ENCODE data around the gene HIBADH.

HIBADH gene

GRCh38 chr7:27633062-27633461 is 29.6 kb downstream of the HIBADH start:
- no peak for DNase-seq
- Histone ChIP-seq H3K36me3 (no peaks in the 10 kb centered on the region; the same call in 1 of the 2 replicates), H3K27ac (no peak overlapping the region), H3K9me3 (ENCODE audit: severe bottlenecking) (no peaks in the 10 kb centered on the region), H3K4me3 (ENCODE audit: low read depth, low read length) (no peak overlapping the region), H3K27me3 (ENCODE audit: insufficient read depth, low read depth, severe bottlenecking) (no peaks in the 10 kb centered on the region)
- no peak for TF ChIP-seq CTCF (IDR thresholded peaks at IDR 0.05; ENCODE audit: low read depth, low read length)

GRCh38 chr7:27631391-27631790 is 31.3 kb downstream of the HIBADH start:
- Histone ChIP-seq H3K27ac (no peak overlapping the region), H3K4me3 (ENCODE audit: low read depth, low read length) (no peak overlapping the region), H3K27me3 (ENCODE audit: insufficient read depth, low read depth, severe bottlenecking) (no peaks in the 10 kb centered on the region), H3K36me3 (no peaks in the 10 kb centered on the region; the same call in 1 of the 2 replicates), H3K9me3 (ENCODE audit: severe bottlenecking) (no peaks in the 10 kb centered on the region)
- no peak for DNase-seq
- TF ChIP-seq CTCF (IDR thresholded peaks at IDR 0.05; ENCODE audit: low read depth, low read length): no peak

- H3K9me3 ChIP-seq (ENCODE audit: severe bottlenecking): no peaks in the 10 kb centered on the region
- H3K27me3 ChIP-seq (ENCODE audit: insufficient read depth, low read depth, severe bottlenecking): no peaks in the 10 kb centered on the region
Observed at GRCh38 chr7:27627146-27627545, 35.5 kb downstream of the HIBADH start.

GRCh38 chr7:27619492-27619891 is 43.2 kb downstream of the HIBADH start:
- Histone ChIP-seq H3K27ac (no peak overlapping the region), H3K4me3 (ENCODE audit: low read depth, low read length) (no peak overlapping the region), H3K27me3 (ENCODE audit: insufficient read depth, low read depth, severe bottlenecking) (no peaks in the 10 kb centered on the region), H3K9me3 (ENCODE audit: severe bottlenecking) (peaks cover 12% of the 10 kb centered on the region), H3K36me3 (no peaks in the 10 kb centered on the region)
- no peak for TF ChIP-seq CTCF (IDR thresholded peaks at IDR 0.05; ENCODE audit: low read depth, low read length)
- DNase-seq: no peak

More at GRCh38 chr7:27627146-27627545, 35.5 kb downstream of the HIBADH start:
- Histone ChIP-seq H3K27ac (no peak overlapping the region), H3K4me3 (ENCODE audit: low read depth, low read length) (no peak overlapping the region), H3K36me3 (no peaks in the 10 kb centered on the region; the same call in 1 of the 2 replicates)
- TF ChIP-seq CTCF (IDR thresholded peaks at IDR 0.05; ENCODE audit: low read depth, low read length): no peak
- no peak for DNase-seq

- no peaks in the 10 kb centered on the region for H3K27me3 ChIP-seq (ENCODE audit: insufficient read depth, low read depth, severe bottlenecking)
- no peak overlapping the region for H3K4me3 ChIP-seq (ENCODE audit: low read depth, low read length)
- no peak for DNase-seq
- TF ChIP-seq CTCF (IDR thresholded peaks at IDR 0.05; ENCODE audit: low read depth, low read length): no peak
- H3K27ac ChIP-seq: no peak overlapping the region
- H3K9me3 ChIP-seq (ENCODE audit: severe bottlenecking): peaks cover 12% of the 10 kb centered on the region
- H3K36me3 ChIP-seq: no peaks in the 10 kb centered on the region
Observed at GRCh38 chr7:27617651-27618381, 44.9 kb downstream of the HIBADH start.

Measured in WERI-Rb-1 (cell line).